ENCODE results near the gene PTGFRN. TPM values are rescaled to one million over a fixed set of nuclear protein-coding genes. Genes with fewer than 3 reads are reported as not detected.

Gene PTGFRN
- total RNA-seq, 2 donors from 2014 or later = 41.6 to 43.2 TPM

- Histone ChIP-seq H3K9ac (ENCODE audit: extremely low read depth, low read length, poor library complexity, severe bottlenecking) (no peak overlapping the region), H3K9me3 (ENCODE audit: control insufficient read depth, low read length) (no peaks in the 10 kb centered on the region), H3K4me1 (ENCODE audit: control insufficient read depth, insufficient read depth, low read length) (no peaks in the 10 kb centered on the region), H3K4me3 (ENCODE audit: low read length) (no peak overlapping the region), H3K27me3 (ENCODE audit: control insufficient read depth, insufficient read depth, low read length, poor library complexity, severe bottlenecking) (no peaks in the 10 kb centered on the region), H3K36me3 (ENCODE audit: control insufficient read depth, insufficient read depth, low read length) (no peaks in the 10 kb centered on the region), H3K27ac (ENCODE audit: low read depth, low read length) (no peak overlapping the region)
- no peak overlapping the region for H3K4me3 Mint-ChIP-seq
- no peak for DNase-seq
- H3K4me1 Mint-ChIP-seq = peaks cover 15% of the 10 kb centered on the region
- H3K9me3 Mint-ChIP-seq = no peaks in the 10 kb centered on the region
- H3K27ac Mint-ChIP-seq = no peak overlapping the region
- no peaks in the 10 kb centered on the region for H3K36me3 Mint-ChIP-seq (ENCODE audit: low read depth)
- WGBS, 2 experiments (ENCODE audit: insufficient coverage in 1 of 2, insufficient read length in 1 of 2) = 89 to 93% methylated on average over 5 to 6 of the region's 6 CpGs
- H3K27me3 Mint-ChIP-seq (ENCODE audit: insufficient read depth) = no peaks in the 10 kb centered on the region
- TF ChIP-seq CTCF (conservative IDR thresholded peaks at IDR 0.05) = no peak
Measured at GRCh38 chr1:117038236-117038635, 128.5 kb downstream of the PTGFRN start.

Other genes with a start within 250 kb of the PTGFRN start
- gene IGSF3, start 242.2 kb upstream of the PTGFRN start, total RNA-seq = 10 to 100 TPM; 35.0 to 36.7 TPM
- gene CD2, start 155.5 kb upstream of the PTGFRN start, total RNA-seq = not detected
- 1 to 10 TPM in 1 of 2 donors, under 1 TPM in 1; 0.97 to 1.4 TPM for gene CD101, start 91.8 kb downstream of the PTGFRN start, total RNA-seq
- 10 to 100 TPM; 70.9 to 71.9 TPM for gene TTF2, start 150.4 kb downstream of the PTGFRN start, total RNA-seq
- 10 to 100 TPM; 13.4 to 16.5 TPM for gene TRIM45, start 211.8 kb downstream of the PTGFRN start, total RNA-seq